Cardiac fibroblast (primary cell): Measurements from ENCODE around the gene ZNF592.
A peak's percentile ranks its signal among the peaks of the same experiment; 100 is the strongest.

Source experiments
- DNase-seq, 2 donors: peaks; one replicate each; pipeline versions ENCODE4 v3.0.0 to v3.0.0-alpha.2; 2010; ENCODE audit warnings: low read depth in 2 of 2
- H3K4me3 ChIP-seq, 2 donors: replicated peaks in 1 of 2; 1 replicate in 1 of 2; 2 replicates in 1 of 2; pipeline ENCODE4 v1.5.1; 2011; ENCODE audit warnings: low read depth in 2 of 2, low read length in 2 of 2, mild to moderate bottlenecking in 2 of 2, moderate library complexity in 1 of 2
- TF ChIP-seq, protein P1 (sequence below): IDR thresholded peaks from one replicate; pipeline ENCODE4 v1.5.1; 2011; ENCODE audit warnings: low read depth, mild to moderate bottlenecking, low read length, inconsistent platforms

Gene ZNF592, protein sequence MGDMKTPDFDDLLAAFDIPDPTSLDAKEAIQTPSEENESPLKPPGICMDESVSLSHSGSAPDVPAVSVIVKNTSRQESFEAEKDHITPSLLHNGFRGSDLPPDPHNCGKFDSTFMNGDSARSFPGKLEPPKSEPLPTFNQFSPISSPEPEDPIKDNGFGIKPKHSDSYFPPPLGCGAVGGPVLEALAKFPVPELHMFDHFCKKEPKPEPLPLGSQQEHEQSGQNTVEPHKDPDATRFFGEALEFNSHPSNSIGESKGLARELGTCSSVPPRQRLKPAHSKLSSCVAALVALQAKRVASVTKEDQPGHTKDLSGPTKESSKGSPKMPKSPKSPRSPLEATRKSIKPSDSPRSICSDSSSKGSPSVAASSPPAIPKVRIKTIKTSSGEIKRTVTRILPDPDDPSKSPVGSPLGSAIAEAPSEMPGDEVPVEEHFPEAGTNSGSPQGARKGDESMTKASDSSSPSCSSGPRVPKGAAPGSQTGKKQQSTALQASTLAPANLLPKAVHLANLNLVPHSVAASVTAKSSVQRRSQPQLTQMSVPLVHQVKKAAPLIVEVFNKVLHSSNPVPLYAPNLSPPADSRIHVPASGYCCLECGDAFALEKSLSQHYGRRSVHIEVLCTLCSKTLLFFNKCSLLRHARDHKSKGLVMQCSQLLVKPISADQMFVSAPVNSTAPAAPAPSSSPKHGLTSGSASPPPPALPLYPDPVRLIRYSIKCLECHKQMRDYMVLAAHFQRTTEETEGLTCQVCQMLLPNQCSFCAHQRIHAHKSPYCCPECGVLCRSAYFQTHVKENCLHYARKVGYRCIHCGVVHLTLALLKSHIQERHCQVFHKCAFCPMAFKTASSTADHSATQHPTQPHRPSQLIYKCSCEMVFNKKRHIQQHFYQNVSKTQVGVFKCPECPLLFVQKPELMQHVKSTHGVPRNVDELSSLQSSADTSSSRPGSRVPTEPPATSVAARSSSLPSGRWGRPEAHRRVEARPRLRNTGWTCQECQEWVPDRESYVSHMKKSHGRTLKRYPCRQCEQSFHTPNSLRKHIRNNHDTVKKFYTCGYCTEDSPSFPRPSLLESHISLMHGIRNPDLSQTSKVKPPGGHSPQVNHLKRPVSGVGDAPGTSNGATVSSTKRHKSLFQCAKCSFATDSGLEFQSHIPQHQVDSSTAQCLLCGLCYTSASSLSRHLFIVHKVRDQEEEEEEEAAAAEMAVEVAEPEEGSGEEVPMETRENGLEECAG (N-terminal part only)

DNA sequence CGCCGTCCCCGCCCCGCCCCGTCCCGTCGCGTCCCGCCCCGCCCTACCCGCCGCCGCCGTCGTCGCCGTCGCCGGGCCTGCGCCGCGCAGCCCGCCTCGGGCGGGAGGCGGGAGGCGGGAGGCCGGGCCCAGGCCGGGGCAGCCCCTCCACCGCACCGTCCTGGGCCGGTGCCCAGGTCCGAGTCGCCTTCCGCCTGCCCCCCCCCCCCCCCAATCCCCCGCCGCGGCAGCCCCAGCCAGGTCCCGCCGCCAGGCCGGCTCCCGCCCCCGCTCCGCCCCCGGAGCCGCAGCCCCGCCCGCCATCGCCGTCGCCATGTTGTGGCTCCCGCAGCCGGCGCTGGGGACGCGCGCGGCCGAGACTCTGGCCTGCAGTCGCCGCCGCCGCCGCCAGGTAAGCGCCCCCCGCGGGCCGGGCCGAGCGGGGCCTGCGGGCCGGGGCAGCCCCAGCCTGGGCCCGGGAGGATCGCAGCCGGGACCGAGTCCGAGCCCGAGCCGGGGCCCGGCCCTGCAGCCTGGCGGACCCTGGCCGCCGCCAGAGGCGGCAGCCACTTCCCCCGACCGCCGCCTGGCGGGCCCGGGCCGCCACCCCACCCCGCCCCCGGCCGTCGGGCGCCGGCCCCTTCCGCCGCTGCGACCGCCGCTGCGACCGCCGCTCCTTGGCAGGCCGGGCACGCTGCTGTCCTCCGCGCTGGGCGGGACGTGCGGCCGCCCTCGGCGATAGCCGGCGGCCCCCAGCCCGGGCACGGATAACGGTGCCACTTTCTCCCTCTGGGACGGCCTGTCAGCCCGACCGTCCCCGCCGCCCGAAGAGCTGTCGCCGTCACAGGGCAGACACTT, at the start of gene ZNF592:
Gene ZNF592 (plus strand): TSS at position 319 of the 837 bp plus-strand sequence. CDS start 34,084 bp downstream, outside the sequence.
- TF ChIP-seq, protein P1, sequence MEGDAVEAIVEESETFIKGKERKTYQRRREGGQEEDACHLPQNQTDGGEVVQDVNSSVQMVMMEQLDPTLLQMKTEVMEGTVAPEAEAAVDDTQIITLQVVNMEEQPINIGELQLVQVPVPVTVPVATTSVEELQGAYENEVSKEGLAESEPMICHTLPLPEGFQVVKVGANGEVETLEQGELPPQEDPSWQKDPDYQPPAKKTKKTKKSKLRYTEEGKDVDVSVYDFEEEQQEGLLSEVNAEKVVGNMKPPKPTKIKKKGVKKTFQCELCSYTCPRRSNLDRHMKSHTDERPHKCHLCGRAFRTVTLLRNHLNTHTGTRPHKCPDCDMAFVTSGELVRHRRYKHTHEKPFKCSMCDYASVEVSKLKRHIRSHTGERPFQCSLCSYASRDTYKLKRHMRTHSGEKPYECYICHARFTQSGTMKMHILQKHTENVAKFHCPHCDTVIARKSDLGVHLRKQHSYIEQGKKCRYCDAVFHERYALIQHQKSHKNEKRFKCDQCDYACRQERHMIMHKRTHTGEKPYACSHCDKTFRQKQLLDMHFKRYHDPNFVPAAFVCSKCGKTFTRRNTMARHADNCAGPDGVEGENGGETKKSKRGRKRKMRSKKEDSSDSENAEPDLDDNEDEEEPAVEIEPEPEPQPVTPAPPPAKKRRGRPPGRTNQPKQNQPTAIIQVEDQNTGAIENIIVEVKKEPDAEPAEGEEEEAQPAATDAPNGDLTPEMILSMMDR = no peak
- peak; percentile 73 to 88 for DNase-seq
- peak within 1 kb of the TSS; percentile 89 to 97 for H3K4me3 ChIP-seq

GRCh38 chr15:84699538-84700191, 48.7 kb upstream of the ZNF592 start:
- no peak for DNase-seq
- no peak overlapping the region for H3K4me3 ChIP-seq
- TF ChIP-seq, protein P1 = no peak

GRCh38 chr15:84702961-84703482, 45.4 kb upstream of the ZNF592 start:
- TF ChIP-seq, protein P1 = no peak
- DNase-seq = peak; percentile 69 to 89
- no peak overlapping the region for H3K4me3 ChIP-seq

GRCh38 chr15:84703808-84704207, 44.6 kb upstream of the ZNF592 start:
- TF ChIP-seq, protein P1 = no peak
- no peak overlapping the region for H3K4me3 ChIP-seq
- no peak for DNase-seq

DNA sequence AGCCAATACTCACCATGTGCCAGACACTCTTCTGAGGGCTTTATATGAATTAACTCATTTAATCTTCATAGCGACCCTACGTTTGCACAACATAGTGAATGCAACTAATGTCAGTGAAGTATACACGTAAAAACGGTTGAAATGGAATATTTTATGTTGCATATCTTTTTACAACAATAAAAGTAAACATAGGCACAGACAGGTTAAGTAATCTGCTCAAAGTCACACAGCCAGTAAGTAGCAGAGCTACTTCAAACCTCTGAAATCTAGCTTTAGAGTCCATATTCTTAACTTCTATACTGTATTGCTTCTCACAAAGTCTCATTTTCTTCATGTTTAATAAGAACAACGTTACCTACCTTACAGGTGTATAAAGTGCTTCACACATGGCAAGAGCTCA, 34.0 kb upstream of the ZNF592 start:
- peak overlapping the region in 1 of 2 donors; percentile 89 for H3K4me3 ChIP-seq
- DNase-seq = no peak
- TF ChIP-seq, protein P1 = no peak
